GM06990 (cell line): ENCODE measurements around the gene MEIOSIN.
A peak's percentile ranks its signal among the peaks of the same experiment; 100 is the strongest.

Experiments
- DNase-seq: peaks from one replicate; pipeline ENCODE4 v3.0.0-alpha.2; 2011; ENCODE audit not compliant: insufficient read length; ENCODE audit errors: extremely low read depth
- H3K27me3 ChIP-seq: replicated peaks from 2 replicates; pipeline ENCODE4 v1.6.0; 2011; ENCODE audit warnings: low read length; ENCODE audit not compliant: control insufficient read depth, insufficient read depth
- H3K36me3 ChIP-seq: 2 replicates; pipeline ENCODE4 v1.5.1; 2011; ENCODE audit warnings: low read length; ENCODE audit not compliant: control insufficient read depth, insufficient read depth
- H3K4me3 ChIP-seq: replicated peaks from 2 replicates; pipeline ENCODE4 v1.5.1; 2011; ENCODE audit warnings: low read depth, mild to moderate bottlenecking, control low read depth, low read length
- TF ChIP-seq, protein P1 (sequence below): IDR thresholded peaks from 2 replicates; pipeline ENCODE4 v1.5.1; 2011; ENCODE audit warnings: low read length, control low read depth, mild to moderate bottlenecking, inconsistent platforms; ENCODE audit not compliant: insufficient read depth, poor library complexity, severe bottlenecking

The MEIOSIN gene

DNA sequence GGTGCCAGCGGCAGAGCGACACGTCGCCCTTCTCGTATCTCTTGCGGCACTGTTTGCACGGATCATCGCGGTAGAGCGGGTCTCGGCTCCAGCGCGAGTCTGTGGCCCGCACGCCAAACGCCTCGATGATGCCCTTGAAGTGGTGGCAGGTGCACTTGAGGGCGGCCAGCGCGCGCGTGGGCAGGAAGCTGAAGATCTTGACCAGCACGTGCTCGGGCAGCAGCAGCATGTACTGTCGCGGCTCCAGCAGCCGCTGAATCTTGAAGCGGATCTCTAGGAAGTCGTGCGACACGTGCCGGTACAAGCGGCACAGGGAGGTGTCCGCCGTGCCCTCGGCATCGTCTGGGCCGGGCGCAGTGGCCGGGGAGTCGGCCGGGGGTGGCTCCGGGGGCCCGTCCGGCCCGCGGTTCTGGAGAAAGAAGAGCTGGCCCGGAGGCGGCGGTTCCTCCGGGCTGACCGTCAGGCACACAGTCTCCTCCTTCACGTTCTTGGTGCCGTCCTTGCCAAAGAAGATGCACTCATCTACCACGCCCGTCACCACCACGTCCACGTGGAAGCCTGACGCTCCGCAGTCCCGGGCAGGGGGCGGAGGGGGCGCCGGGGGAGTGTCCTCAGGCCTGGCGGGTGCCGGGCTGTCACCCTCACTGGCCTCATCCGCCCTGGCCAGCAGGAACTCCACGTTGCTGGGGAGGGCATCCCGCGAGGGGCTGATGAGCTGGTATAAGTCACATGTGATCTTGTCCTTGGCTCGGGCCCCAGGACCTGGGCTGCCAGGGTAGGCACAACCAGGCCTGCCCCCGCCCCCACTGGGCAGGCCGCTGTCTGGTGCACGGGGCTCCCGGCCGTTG, 21.2 kb upstream of the MEIOSIN start:
- Histone ChIP-seq H3K4me3 (no peak overlapping the region), H3K36me3 (peaks cover 23% of the 10 kb centered on the region), H3K27me3 (no peaks in the 10 kb centered on the region)
- TF ChIP-seq, protein P1, sequence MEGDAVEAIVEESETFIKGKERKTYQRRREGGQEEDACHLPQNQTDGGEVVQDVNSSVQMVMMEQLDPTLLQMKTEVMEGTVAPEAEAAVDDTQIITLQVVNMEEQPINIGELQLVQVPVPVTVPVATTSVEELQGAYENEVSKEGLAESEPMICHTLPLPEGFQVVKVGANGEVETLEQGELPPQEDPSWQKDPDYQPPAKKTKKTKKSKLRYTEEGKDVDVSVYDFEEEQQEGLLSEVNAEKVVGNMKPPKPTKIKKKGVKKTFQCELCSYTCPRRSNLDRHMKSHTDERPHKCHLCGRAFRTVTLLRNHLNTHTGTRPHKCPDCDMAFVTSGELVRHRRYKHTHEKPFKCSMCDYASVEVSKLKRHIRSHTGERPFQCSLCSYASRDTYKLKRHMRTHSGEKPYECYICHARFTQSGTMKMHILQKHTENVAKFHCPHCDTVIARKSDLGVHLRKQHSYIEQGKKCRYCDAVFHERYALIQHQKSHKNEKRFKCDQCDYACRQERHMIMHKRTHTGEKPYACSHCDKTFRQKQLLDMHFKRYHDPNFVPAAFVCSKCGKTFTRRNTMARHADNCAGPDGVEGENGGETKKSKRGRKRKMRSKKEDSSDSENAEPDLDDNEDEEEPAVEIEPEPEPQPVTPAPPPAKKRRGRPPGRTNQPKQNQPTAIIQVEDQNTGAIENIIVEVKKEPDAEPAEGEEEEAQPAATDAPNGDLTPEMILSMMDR, result no peak
- DNase-seq, result no peak

DNA sequence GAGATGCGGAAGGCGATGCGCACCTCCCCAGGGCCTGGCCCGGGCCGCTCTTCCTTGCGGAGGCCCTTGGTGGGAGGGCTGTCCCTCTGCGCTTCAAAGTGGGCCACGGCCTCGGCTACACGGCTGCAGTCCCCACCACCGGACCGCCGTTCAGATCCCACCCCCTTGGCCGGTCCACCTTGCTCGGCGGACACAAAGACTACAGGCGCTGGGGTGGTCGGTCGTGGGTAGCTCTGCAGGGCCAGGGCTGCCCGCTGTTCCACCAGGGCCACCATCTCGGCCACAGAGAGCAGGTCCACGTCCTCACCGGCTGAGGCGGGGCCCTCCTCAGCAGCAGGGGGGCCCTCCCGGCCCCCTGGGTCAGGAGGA, 20.6 kb upstream of the MEIOSIN start:
- H3K27me3 ChIP-seq, result no peaks in the 10 kb centered on the region
- H3K4me3 ChIP-seq, result no peak overlapping the region
- no peak for DNase-seq
- peaks cover 23% of the 10 kb centered on the region for H3K36me3 ChIP-seq
- TF ChIP-seq, protein P1, result no peak

DNA sequence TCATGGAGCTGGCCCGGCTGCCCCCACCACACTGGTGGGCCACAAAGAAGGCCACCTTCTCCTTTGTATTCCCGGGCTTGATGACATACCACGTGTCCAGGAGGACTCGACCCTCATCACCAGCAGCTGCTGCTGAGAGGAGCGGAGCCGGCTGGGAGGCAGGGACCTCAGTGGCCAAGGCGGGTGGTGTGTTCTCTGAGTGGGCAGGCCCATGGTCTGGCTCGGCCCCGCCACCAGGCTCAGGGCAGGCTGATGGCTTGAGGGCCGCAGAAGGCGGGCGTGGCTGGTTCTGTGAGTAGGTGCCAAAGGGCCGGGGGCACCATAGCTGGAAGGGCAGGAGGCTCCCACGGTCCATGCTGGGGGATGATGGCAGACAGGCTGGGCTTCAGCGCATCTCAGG, 20.1 kb upstream of the MEIOSIN start:
- Histone ChIP-seq H3K27me3 (no peaks in the 10 kb centered on the region), H3K36me3 (peaks cover 23% of the 10 kb centered on the region), H3K4me3 (no peak overlapping the region)
- TF ChIP-seq, protein P1, result no peak
- no peak for DNase-seq

DNA sequence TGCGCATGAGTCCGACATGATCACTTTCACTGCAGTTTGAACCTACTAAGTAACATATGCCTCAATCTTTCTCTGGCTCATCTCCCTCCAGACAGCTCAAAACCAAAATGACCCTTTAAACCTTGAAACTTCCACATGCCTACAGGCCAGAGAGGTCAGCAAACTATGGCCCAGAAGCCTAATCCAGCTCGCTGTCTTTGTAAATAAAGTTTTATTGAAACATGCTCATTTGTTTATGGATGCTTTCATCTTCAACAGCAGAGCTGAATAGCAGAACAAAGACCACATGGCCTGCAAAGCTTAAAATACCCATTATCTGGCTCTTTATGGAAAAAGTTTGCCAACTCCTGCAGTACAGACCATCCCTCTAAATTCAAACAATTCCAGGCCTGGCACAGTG, 18.1 kb upstream of the MEIOSIN start:
- TF ChIP-seq, protein P1, result no peak
- peaks cover 21% of the 10 kb centered on the region for H3K36me3 ChIP-seq

DNA sequence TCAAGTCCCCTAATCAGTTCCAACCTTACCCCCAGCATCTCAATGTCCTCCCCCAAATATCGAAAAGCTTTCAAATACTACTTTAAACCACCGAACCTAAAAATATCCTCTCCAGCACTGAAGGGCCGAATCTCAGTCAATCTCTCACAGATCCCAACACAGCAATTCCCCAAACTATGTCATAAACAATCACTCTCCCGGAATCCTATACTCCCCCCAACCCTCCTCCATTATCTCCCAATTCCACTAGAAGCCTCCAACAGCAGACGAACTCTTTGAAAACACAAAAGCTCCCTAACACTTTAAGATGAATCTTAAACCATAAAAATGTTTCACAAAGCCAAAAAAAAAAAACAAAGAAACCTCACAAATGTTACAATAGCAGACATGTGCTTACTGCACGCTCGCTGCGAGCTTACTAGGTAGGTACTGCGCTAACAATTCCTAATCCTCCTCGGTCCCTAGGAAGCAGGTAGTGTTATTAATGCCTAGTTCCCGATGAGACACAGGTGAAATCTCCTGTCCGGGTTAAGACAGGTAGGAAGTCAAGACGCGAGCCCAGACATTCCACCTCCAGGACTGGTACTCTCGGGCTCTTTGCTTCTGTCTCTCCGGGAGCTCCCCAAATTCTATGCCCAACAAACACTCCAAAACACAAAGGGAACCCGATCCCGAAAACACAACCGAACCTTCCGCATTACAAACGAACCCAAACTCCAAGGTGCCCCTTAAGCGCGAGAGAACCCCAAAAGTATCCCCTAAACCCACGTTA, 16.7 kb upstream of the MEIOSIN start:
- Histone ChIP-seq H3K4me3 (peak overlapping the region; percentile 84), H3K36me3 (peaks cover 20% of the 10 kb centered on the region), H3K27me3 (no peaks in the 10 kb centered on the region)
- no peak for DNase-seq
- TF ChIP-seq, protein P1, result no peak

More for the DNA sequence above, 18.1 kb upstream of the MEIOSIN start:
- H3K27me3 ChIP-seq, result no peaks in the 10 kb centered on the region
- H3K4me3 ChIP-seq, result no peak overlapping the region
- DNase-seq, result no peak
